HepG2 (cell line): Measurements from ENCODE around the gene SLC16A11. TPM values are rescaled to one million over a fixed set of nuclear protein-coding genes. Genes with fewer than 3 reads are reported as not detected.

ENCODE experiments used
- ELK4 ChIP-seq: sonication (generic); formaldehyde crosslinking; IDR thresholded peaks from 2 replicates; pipeline ENCODE4 v1.9.0; 2021; ENCODE audit warnings: missing genetic modification reagents, borderline replicate concordance
- JUNB ChIP-seq: sonication (generic); formaldehyde crosslinking; IDR thresholded peaks from 2 replicates; pipeline ENCODE4 v1.8.0; 2022; ENCODE audit warnings: missing genetic modification reagents, mild to moderate bottlenecking, borderline replicate concordance
- MAFG ChIP-seq: sonication (generic); formaldehyde crosslinking; IDR thresholded peaks from 2 replicates; pipeline ENCODE4 v1.5.1; 2020; ENCODE audit warnings: mild to moderate bottlenecking, missing genetic modification reagents
- NFAT5 ChIP-seq: sonication (generic); formaldehyde crosslinking; IDR thresholded peaks from 2 replicates; pipeline ENCODE4 v1.4.0; 2020; ENCODE audit warnings: missing genetic modification reagents
- ZNF235 ChIP-seq: sonication (generic); formaldehyde crosslinking; IDR thresholded peaks from 2 replicates; pipeline ENCODE4 v1.8.1; 2023; ENCODE audit warnings: mild to moderate bottlenecking, missing genetic modification reagents, borderline replicate concordance
- ZNF337 ChIP-seq: sonication (generic); formaldehyde crosslinking; IDR thresholded peaks from 2 replicates; pipeline ENCODE4 v1.5.1; 2020; ENCODE audit warnings: missing genetic modification reagents, low read depth, mild to moderate bottlenecking, borderline replicate concordance
- polyA plus RNA-seq, 8 experiments: library from polyadenylated mRNA; depleted of rRNA in 3 of 8; stranded (reverse) in 7 of 8; unstranded in 1 of 8; fragments of >200 nt; fragmentation: Illumina TruSeq in 4 of 8; extraction: Trizol in 4 of 8; gene quantifications; 2 replicates each; pipeline versions ENCODE4 v1.2.1 to v1.2.3, GENCODE V29; 2011 to 2016; ENCODE audit warnings: low read depth in 4 of 8, missing spikeins in 1 of 8, mixed read lengths in 1 of 8; ENCODE audit not compliant: insufficient read depth in 1 of 8
- total RNA-seq, 5 experiments: library from RNA; depleted of rRNA; stranded (reverse); fragments of >200 nt; fragmentation: Illumina TruSeq; extraction: Trizol; gene quantifications; 2 replicates each; pipeline ENCODE4 v1.2.3, GENCODE V29; 2016; ENCODE audit warnings: low read depth in 1 of 5
- TF ChIP-seq, protein P1 (sequence below): sonication (generic); formaldehyde crosslinking; IDR thresholded peaks from 2 replicates; pipeline ENCODE4 v1.4.0; 2020; ENCODE audit warnings: missing genetic modification reagents, borderline replicate concordance
- TF ChIP-seq, protein P2 (sequence below): sonication (generic); formaldehyde crosslinking; conservative IDR thresholded peaks from 2 replicates; pipeline ENCODE4 v1.4.0; 2020; ENCODE audit warnings: missing genetic modification reagents
- TF ChIP-seq, protein P3 (sequence below), 2 experiments: IDR thresholded peaks; 2 replicates each; pipeline ENCODE4 v1.6.1; 2011 to 2012; ENCODE audit warnings: low read length in 2 of 2, borderline replicate concordance in 1 of 2, low read depth in 1 of 2, mild to moderate bottlenecking in 1 of 2, moderate library complexity in 1 of 2

The SLC16A11 gene
- total and polyA plus RNA-seq, 2 of the 13 experiments (the other 11 are each of a cell fraction or from before 2014, with no cell fraction given): not detected

DNA sequence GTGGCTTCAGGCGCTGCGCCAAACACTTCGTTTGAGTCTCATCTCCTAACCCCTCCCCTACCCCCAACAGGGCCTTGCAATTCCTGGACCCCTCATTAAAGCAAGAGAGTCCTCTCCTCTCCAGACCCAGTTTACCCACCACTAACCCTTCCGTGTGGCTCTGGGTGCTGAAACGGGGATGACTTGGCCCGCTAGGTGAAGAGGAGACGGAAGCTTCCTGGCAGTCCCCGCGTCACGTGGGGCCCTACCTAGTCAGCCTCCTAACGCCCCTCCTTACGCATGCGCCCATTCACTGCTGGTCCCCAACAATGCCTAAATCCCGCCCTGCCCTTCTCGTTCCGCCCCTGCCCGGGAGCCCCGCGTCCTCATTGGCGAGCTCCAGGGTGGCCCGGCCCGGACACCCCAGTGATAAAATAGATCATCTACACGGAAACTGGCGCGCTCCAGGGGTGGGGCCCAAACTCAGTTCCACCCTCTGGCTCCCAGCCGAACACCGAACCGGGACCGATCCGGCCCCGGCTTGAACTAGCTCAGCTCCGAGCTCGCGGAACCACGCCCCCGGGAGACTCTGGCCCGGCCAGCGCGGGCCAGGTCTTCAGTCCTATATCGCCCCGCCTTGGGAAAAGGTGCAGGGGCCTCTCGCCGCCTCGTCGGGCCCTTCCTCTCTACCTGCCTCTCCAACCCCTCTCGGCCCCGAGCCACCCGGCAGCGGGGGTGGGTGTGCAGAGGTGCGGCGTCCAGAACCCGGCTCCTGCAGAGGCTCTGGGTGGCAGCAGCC lies 8.1 kb downstream of the SLC16A11 start, which contains the start of gene SLC16A13 (continued):
- TF ChIP-seq, protein P1, sequence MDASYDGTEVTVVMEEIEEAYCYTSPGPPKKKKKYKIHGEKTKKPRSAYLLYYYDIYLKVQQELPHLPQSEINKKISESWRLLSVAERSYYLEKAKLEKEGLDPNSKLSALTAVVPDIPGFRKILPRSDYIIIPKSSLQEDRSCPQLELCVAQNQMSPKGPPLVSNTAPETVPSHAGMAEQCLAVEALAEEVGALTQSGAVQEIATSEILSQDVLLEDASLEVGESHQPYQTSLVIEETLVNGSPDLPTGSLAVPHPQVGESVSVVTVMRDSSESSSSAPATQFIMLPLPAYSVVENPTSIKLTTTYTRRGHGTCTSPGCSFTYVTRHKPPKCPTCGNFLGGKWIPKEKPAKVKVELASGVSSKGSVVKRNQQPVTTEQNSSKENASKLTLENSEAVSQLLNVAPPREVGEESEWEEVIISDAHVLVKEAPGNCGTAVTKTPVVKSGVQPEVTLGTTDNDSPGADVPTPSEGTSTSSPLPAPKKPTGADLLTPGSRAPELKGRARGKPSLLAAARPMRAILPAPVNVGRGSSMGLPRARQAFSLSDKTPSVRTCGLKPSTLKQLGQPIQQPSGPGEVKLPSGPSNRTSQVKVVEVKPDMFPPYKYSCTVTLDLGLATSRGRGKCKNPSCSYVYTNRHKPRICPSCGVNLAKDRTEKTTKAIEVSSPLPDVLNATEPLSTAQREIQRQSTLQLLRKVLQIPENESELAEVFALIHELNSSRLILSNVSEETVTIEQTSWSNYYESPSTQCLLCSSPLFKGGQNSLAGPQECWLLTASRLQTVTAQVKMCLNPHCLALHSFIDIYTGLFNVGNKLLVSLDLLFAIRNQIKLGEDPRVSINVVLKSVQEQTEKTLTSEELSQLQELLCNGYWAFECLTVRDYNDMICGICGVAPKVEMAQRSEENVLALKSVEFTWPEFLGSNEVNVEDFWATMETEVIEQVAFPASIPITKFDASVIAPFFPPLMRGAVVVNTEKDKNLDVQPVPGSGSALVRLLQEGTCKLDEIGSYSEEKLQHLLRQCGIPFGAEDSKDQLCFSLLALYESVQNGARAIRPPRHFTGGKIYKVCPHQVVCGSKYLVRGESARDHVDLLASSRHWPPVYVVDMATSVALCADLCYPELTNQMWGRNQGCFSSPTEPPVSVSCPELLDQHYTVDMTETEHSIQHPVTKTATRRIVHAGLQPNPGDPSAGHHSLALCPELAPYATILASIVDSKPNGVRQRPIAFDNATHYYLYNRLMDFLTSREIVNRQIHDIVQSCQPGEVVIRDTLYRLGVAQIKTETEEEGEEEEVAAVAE (CRISPR knock-in tag): peak; percentile 9; the same call in 1 of the 2 replicates
- TF ChIP-seq ELK4: no peak
- no peak for TF ChIP-seq JUNB (CRISPR knock-in tag)
- no peak for TF ChIP-seq NFAT5 (CRISPR knock-in tag)
- TF ChIP-seq, protein P2, sequence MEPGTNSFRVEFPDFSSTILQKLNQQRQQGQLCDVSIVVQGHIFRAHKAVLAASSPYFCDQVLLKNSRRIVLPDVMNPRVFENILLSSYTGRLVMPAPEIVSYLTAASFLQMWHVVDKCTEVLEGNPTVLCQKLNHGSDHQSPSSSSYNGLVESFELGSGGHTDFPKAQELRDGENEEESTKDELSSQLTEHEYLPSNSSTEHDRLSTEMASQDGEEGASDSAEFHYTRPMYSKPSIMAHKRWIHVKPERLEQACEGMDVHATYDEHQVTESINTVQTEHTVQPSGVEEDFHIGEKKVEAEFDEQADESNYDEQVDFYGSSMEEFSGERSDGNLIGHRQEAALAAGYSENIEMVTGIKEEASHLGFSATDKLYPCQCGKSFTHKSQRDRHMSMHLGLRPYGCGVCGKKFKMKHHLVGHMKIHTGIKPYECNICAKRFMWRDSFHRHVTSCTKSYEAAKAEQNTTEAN (CRISPR knock-in tag): no peak
- TF ChIP-seq ZNF337: no peak
- TF ChIP-seq MAFG (CRISPR knock-in tag): no peak
- peak; percentile 6; the same call in 1 of the 2 replicates for TF ChIP-seq ZNF235
- TF ChIP-seq, protein P3, sequence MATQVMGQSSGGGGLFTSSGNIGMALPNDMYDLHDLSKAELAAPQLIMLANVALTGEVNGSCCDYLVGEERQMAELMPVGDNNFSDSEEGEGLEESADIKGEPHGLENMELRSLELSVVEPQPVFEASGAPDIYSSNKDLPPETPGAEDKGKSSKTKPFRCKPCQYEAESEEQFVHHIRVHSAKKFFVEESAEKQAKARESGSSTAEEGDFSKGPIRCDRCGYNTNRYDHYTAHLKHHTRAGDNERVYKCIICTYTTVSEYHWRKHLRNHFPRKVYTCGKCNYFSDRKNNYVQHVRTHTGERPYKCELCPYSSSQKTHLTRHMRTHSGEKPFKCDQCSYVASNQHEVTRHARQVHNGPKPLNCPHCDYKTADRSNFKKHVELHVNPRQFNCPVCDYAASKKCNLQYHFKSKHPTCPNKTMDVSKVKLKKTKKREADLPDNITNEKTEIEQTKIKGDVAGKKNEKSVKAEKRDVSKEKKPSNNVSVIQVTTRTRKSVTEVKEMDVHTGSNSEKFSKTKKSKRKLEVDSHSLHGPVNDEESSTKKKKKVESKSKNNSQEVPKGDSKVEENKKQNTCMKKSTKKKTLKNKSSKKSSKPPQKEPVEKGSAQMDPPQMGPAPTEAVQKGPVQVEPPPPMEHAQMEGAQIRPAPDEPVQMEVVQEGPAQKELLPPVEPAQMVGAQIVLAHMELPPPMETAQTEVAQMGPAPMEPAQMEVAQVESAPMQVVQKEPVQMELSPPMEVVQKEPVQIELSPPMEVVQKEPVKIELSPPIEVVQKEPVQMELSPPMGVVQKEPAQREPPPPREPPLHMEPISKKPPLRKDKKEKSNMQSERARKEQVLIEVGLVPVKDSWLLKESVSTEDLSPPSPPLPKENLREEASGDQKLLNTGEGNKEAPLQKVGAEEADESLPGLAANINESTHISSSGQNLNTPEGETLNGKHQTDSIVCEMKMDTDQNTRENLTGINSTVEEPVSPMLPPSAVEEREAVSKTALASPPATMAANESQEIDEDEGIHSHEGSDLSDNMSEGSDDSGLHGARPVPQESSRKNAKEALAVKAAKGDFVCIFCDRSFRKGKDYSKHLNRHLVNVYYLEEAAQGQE (IDR thresholded peaks at IDR 0.05; ENCODE audit: borderline replicate concordance in 1 of 2, low read depth in 1 of 2, low read length in 2 of 2): 0 out of 4 replicates have a peak, but pooled peaks of 1 of the 2 experiments have one; percentile 45
